IMR-90 (cell line): ENCODE data around the gene SIPA1. TPM values are rescaled to one million over a fixed set of nuclear protein-coding genes. Genes with fewer than 3 reads are reported as not detected.

Experiments
- ATAC-seq: fragments of 200-7000 bp; cut with Tn5 transposase; 2 replicates; pipeline ENCODE4 v1.9.1; 2020; ENCODE audit warnings: low read depth, mild to moderate bottlenecking, moderate library complexity
- BruUV-seq: library from RNA; stranded (reverse); fragments of 400-500 nt; replicated peaks from 2 replicates; lab custom pipeline; 2021; lab: Mats Ljungman, UMichigan
- CTCF ChIA-PET: fragments of 300-600 bp; formaldehyde crosslinking; extraction: SDS; loops from one replicate; lab custom pipeline; 2021; ENCODE audit warnings: antibody characterized with exemption; lab: Yijun Ruan, JAX
- POLR2A ChIA-PET: fragments of 300-600 bp; sonication (Branson Sonifier 250); formaldehyde crosslinking; loops from one replicate; lab custom pipeline; 2022; ENCODE audit warnings: antibody characterized with exemption; ENCODE audit not compliant: unreplicated experiment; lab: Charles Lee
- DNase-seq: peaks from one replicate; pipeline ENCODE4 v3.0.0; 2013
- H2AFZ ChIP-seq: replicated peaks from 2 replicates; pipeline ENCODE3; 2013; ENCODE audit warnings: low read length, mild to moderate bottlenecking; ENCODE audit not compliant: poor library complexity
- H2AK5ac ChIP-seq: 2 replicates; pipeline ENCODE4 v1.6.1; 2013; ENCODE audit warnings: low read depth, low read length, inconsistent platforms
- H2AK9ac ChIP-seq: replicated peaks from 2 replicates; pipeline ENCODE3; 2013; ENCODE audit warnings: mild to moderate bottlenecking, low read depth, low read length, moderate library complexity; ENCODE audit not compliant: poor library complexity
- H2BK120ac ChIP-seq: 2 replicates; pipeline ENCODE4 v1.6.1; 2013; ENCODE audit warnings: low read depth, low read length, inconsistent platforms
- H2BK15ac ChIP-seq: 3 replicates; pipeline ENCODE4 v1.6.1; 2013; ENCODE audit warnings: low read depth, low read length, inconsistent platforms
- H2BK20ac ChIP-seq: 2 replicates; pipeline ENCODE4 v1.6.1; 2013; ENCODE audit warnings: low read depth, mild to moderate bottlenecking, inconsistent platforms, low read length, moderate library complexity
- H2BK5ac ChIP-seq: 2 replicates; pipeline ENCODE4 v1.6.1; 2013; ENCODE audit warnings: mild to moderate bottlenecking, low read depth, low read length, inconsistent platforms; ENCODE audit not compliant: poor library complexity, severe bottlenecking
- H3K14ac ChIP-seq: replicated peaks from 2 replicates; pipeline ENCODE4 v1.6.1; 2013; ENCODE audit warnings: low read depth, low read length, inconsistent platforms
- H3K18ac ChIP-seq: 2 replicates; pipeline ENCODE4 v1.6.1; 2013; ENCODE audit warnings: low read depth, low read length, control low read depth
- H3K23ac ChIP-seq: 2 replicates; pipeline ENCODE4 v1.6.1; 2013; ENCODE audit warnings: low read depth, low read length, inconsistent platforms
- H3K27ac ChIP-seq: 2 replicates; pipeline ENCODE4 v1.5.1; 2013; ENCODE audit warnings: mild to moderate bottlenecking, control low read depth, low read length; ENCODE audit not compliant: insufficient read depth
- H3K27me3 ChIP-seq: 2 replicates; pipeline ENCODE4 v1.6.1; 2013; ENCODE audit warnings: low read length; ENCODE audit not compliant: control insufficient read depth, insufficient read depth
- H3K36me3 ChIP-seq: 2 replicates; pipeline ENCODE4 v1.6.1; 2013; ENCODE audit warnings: low read length, mixed read lengths; ENCODE audit not compliant: control insufficient read depth, insufficient read depth
- H3K4ac ChIP-seq: 2 replicates; pipeline ENCODE4 v1.6.1; 2013; ENCODE audit warnings: low read depth, low read length, inconsistent platforms
- H3K4me1 ChIP-seq: 2 replicates; pipeline ENCODE4 v1.6.1; 2013; ENCODE audit warnings: low read length, mixed read lengths; ENCODE audit not compliant: control insufficient read depth, insufficient read depth
- H3K4me2 ChIP-seq: 2 replicates; pipeline ENCODE4 v1.6.1; 2013; ENCODE audit warnings: low read depth, mild to moderate bottlenecking, control low read depth, low read length, moderate library complexity
- H3K4me3 ChIP-seq: 2 replicates; pipeline ENCODE4 v1.5.1; 2013; ENCODE audit warnings: low read depth, mild to moderate bottlenecking, control low read depth, low read length, moderate library complexity; ENCODE audit not compliant: insufficient read depth
- H3K56ac ChIP-seq: 2 replicates; pipeline ENCODE4 v1.6.1; 2013; ENCODE audit warnings: low read length, inconsistent platforms; ENCODE audit not compliant: insufficient read depth; ENCODE audit errors: extremely low read depth
- H3K79me1 ChIP-seq, 2 experiments: 2 replicates each; pipeline ENCODE4 v1.6.1; 2013; ENCODE audit warnings: low read length in 2 of 2, inconsistent platforms in 1 of 2, low read depth in 1 of 2
- H3K9ac ChIP-seq: 2 replicates; pipeline ENCODE4 v1.6.1; 2013; ENCODE audit warnings: low read depth, low read length, control low read depth
- H3K9me1 ChIP-seq: 2 replicates; pipeline ENCODE4 v1.6.1; 2013; ENCODE audit warnings: low read length, inconsistent platforms; ENCODE audit not compliant: insufficient read depth
- H3K9me3 ChIP-seq: 2 replicates; pipeline ENCODE4 v1.6.1; 2013; ENCODE audit warnings: low read length; ENCODE audit not compliant: control insufficient read depth, insufficient read depth
- H4K20me1 ChIP-seq: 2 replicates; pipeline ENCODE4 v1.6.1; 2013; ENCODE audit warnings: low read length, inconsistent platforms; ENCODE audit not compliant: insufficient read depth
- H4K5ac ChIP-seq: 2 replicates; pipeline ENCODE4 v1.6.1; 2013; ENCODE audit warnings: mild to moderate bottlenecking, low read depth, low read length, control low read depth
- H4K8ac ChIP-seq, 2 experiments: 2 replicates each; pipeline ENCODE4 v1.6.1; 2013; ENCODE audit warnings: low read depth in 2 of 2, low read length in 2 of 2, control low read depth in 1 of 2, inconsistent platforms in 1 of 2
- H4K91ac ChIP-seq: 2 replicates; pipeline ENCODE4 v1.6.1; 2013; ENCODE audit warnings: low read depth, low read length, inconsistent platforms; ENCODE audit not compliant: insufficient read depth
- BHLHE40 ChIP-seq: fragments of 150-350 bp; IDR thresholded peaks from 2 replicates; pipeline ENCODE4 v1.6.1; 2016; ENCODE audit warnings: mild to moderate bottlenecking, low read depth, low read length
- MAFK ChIP-seq: IDR thresholded peaks from 2 replicates; pipeline ENCODE4 v1.6.1; 2012; ENCODE audit warnings: low read depth, low read length, improper control_type of control experiment
- NFE2L2 ChIP-seq: fragments of 150-350 bp; IDR thresholded peaks from 2 replicates; pipeline ENCODE4 v1.6.1; 2016; ENCODE audit warnings: low read depth, mild to moderate bottlenecking, low read length
- RAD21 ChIP-seq: IDR thresholded peaks from 2 replicates; pipeline ENCODE4 v1.6.1; 2012; ENCODE audit warnings: low read length, improper control_type of control experiment
- RCOR1 ChIP-seq: IDR thresholded peaks from 2 replicates; pipeline ENCODE4 v1.6.1; 2012; ENCODE audit warnings: mild to moderate bottlenecking, low read length, improper control_type of control experiment; ENCODE audit not compliant: insufficient replicate concordance
- RFX5 ChIP-seq: IDR thresholded peaks from 2 replicates; pipeline ENCODE4 v1.8.0; 2012; ENCODE audit warnings: low read depth, mild to moderate bottlenecking, low read length, moderate library complexity
- SMC3 ChIP-seq: fragments of 150-350 bp; IDR thresholded peaks from 2 replicates; pipeline ENCODE4 v1.6.1; 2016; ENCODE audit warnings: low read depth, mild to moderate bottlenecking, antibody characterized with exemption, low read length, moderate library complexity
- WGBS, 2 experiments: methylation state at CpG; one replicate each; pipeline versions ENCODE4 v1.1.5 to v1.1.7; 2013; ENCODE audit warnings: missing lambda C conversion rate in 2 of 2; ENCODE audit not compliant: insufficient read length in 1 of 2; ENCODE audit errors: extremely low coverage in 2 of 2; 5-methylcytosine and 5-hydroxymethylcytosine counted together
- dilution Hi-C: fragments of 300-500 bp; cut with HindIII; formaldehyde crosslinking; loops from one replicate; pipeline ENCODE4 v1.14.3; 2018; ENCODE audit warnings: low sequenced_read_pairs; ENCODE audit not compliant: unreplicated experiment
- in situ Hi-C: fragments of 300-500 bp; cut with MboI; formaldehyde crosslinking; loops from 3 replicates; pipeline ENCODE4 v1.14.3; 2019; ENCODE audit warnings: low sequenced_read_pairs, inconsistent platforms, mixed read lengths
- intact Hi-C: fragments of 100-400 bp; cut with micrococcal nuclease; formaldehyde crosslinking; loops from 2 replicates; pipeline ENCODE4 v1.10.0; 2022
- polyA plus RNA-seq, 3 experiments: library from polyadenylated mRNA; depleted of rRNA; stranded (reverse); fragments of >200 nt; gene quantifications; 2 replicates each; pipeline ENCODE4 v1.2.3, GENCODE V29; 2012; ENCODE audit warnings: low replicate concordance in 1 of 3
- total RNA-seq: library from RNA; depleted of rRNA; stranded (reverse); fragments of >200 nt; gene quantifications from 2 replicates; pipeline ENCODE4 v1.2.3, GENCODE V29; 2012

SIPA1 gene
- total and polyA plus RNA-seq, 2 of the 4 experiments (the other 2 are of a cell fraction): 10.6 to 39.7 TPM

GRCh38 chr11:65646288-65646957, 8.5 kb downstream of the SIPA1 start:
- no peak overlapping the region for H4K8ac ChIP-seq
- H3K14ac ChIP-seq: no peak overlapping the region
- H3K4me3 ChIP-seq: no peak overlapping the region
- H3K27ac ChIP-seq: no peak overlapping the region
- ChIA-PET CTCF (no interaction called here), POLR2A (no interaction called here)
- H3K9me3 ChIP-seq: no peaks in the 10 kb centered on the region
- H3K27me3 ChIP-seq: no peaks in the 10 kb centered on the region
- no peak overlapping the region for H2BK15ac ChIP-seq
- H2BK120ac ChIP-seq: peak overlapping the region; percentile 8; the same call in 1 of the 2 replicates
- peaks cover 0 to 38% of the 10 kb centered on the region in 2 experiments; a peak in 3 of 4 replicates for H3K79me1 ChIP-seq
- no peak overlapping the region for H4K91ac ChIP-seq
- H2BK20ac ChIP-seq: no peak overlapping the region
- no peak overlapping the region for H3K23ac ChIP-seq
- BruUV-seq: no TSS peak
- peak overlapping the region; percentile 51 for H2AFZ ChIP-seq
- peak overlapping the region; percentile 66 for H2AK9ac ChIP-seq
- H4K5ac ChIP-seq: no peak overlapping the region
- H3K4ac ChIP-seq: no peak overlapping the region
- peaks cover 15% of the 10 kb centered on the region for H3K9me1 ChIP-seq
- in situ Hi-C loops: no loop called here
- WGBS, 2 experiments: 77% methylated on average over 60 of the region's 68 CpGs; no CpG with 5 or more reads in 1 of the 2 experiments
- ATAC-seq: no peak
- no peak for DNase-seq
- H3K4me2 ChIP-seq: no peak overlapping the region
- no peak for TF ChIP-seq MAFK
- no peak for TF ChIP-seq BHLHE40
- no peak for TF ChIP-seq RAD21
- TF ChIP-seq RCOR1: no peak
- TF ChIP-seq RFX5: no peak
- no peak for TF ChIP-seq NFE2L2
- no peak for TF ChIP-seq SMC3
- H4K20me1 ChIP-seq: peaks cover 13% of the 10 kb centered on the region; the same call in 1 of the 2 replicates
- no peak overlapping the region for H3K9ac ChIP-seq
- H2BK5ac ChIP-seq: no peak overlapping the region
- H2AK5ac ChIP-seq: peak overlapping the region; percentile 69; the same call in 1 of the 2 replicates
- dilution Hi-C loops: no loop called here
- intact Hi-C loops: no loop called here
- peaks cover 9% of the 10 kb centered on the region for H3K4me1 ChIP-seq
- H3K18ac ChIP-seq: no peak overlapping the region
- peaks cover 15% of the 10 kb centered on the region for H3K36me3 ChIP-seq
- no peak overlapping the region for H3K56ac ChIP-seq
